Astrocyte (in vitro differentiated cells and primary cell): Measurements from ENCODE around the gene ZNF846. TPM values are rescaled to one million over a fixed set of nuclear protein-coding genes. Genes with fewer than 3 reads are reported as not detected.

Source experiments
- DNase-seq: peaks from one replicate; pipeline ENCODE4 v3.0.0-alpha.2; 2010; ENCODE audit warnings: low read depth
- FAIRE-seq: peaks from 2 replicates; lab custom pipeline; 2011; peaks lifted over from hg19 to GRCh38; lab: Jason Lieb, UNC
- H2AFZ ChIP-seq: 2 replicates; pipeline ENCODE4 v1.6.0; 2012; ENCODE audit warnings: low read depth, low read length, inconsistent platforms
- H3K27ac ChIP-seq: 2 replicates; pipeline ENCODE4 v1.5.1; 2011; ENCODE audit warnings: low read depth, low read length, inconsistent platforms
- H3K27me3 ChIP-seq: 2 replicates; pipeline ENCODE4 v1.6.0; 2011; ENCODE audit warnings: low read length, inconsistent platforms; ENCODE audit not compliant: insufficient read depth
- H3K36me3 ChIP-seq: 2 replicates; pipeline ENCODE4 v1.5.1; 2011; ENCODE audit warnings: low read length, inconsistent platforms; ENCODE audit not compliant: insufficient read depth
- H3K4me1 ChIP-seq: 2 replicates; pipeline ENCODE4 v1.5.1; 2011; ENCODE audit warnings: low read length, inconsistent platforms; ENCODE audit not compliant: insufficient read depth
- H3K4me2 ChIP-seq: 2 replicates; pipeline ENCODE4 v1.6.0; 2012; ENCODE audit warnings: low read length, inconsistent platforms
- H3K4me3 ChIP-seq: 2 replicates; pipeline ENCODE4 v1.5.1; 2011; ENCODE audit warnings: low read depth, mild to moderate bottlenecking, low read length, inconsistent platforms; ENCODE audit not compliant: insufficient read depth
- H3K79me2 ChIP-seq: 2 replicates; pipeline ENCODE4 v1.6.0; 2012; ENCODE audit warnings: mild to moderate bottlenecking, low read length, inconsistent platforms; ENCODE audit not compliant: insufficient read depth
- H3K9ac ChIP-seq: 2 replicates; pipeline ENCODE4 v1.6.0; 2012; ENCODE audit warnings: mild to moderate bottlenecking, low read length, inconsistent platforms
- H3K9me3 ChIP-seq: 2 replicates; pipeline ENCODE4 v1.5.1; 2012; ENCODE audit warnings: low read depth, mild to moderate bottlenecking, low read length, inconsistent platforms; ENCODE audit not compliant: insufficient read depth
- H4K20me1 ChIP-seq: 2 replicates; pipeline ENCODE4 v1.6.0; 2012; ENCODE audit warnings: low read length, inconsistent platforms; ENCODE audit not compliant: insufficient read depth
- H3K27ac Mint-ChIP-seq: one replicate; pipeline ENCODE4 v1.8.0; 2021; ENCODE audit warnings: mild to moderate bottlenecking, mixed read lengths; ENCODE audit not compliant: unreplicated experiment
- H3K27me3 Mint-ChIP-seq: one replicate; pipeline ENCODE4 v1.8.0; 2021; ENCODE audit warnings: low read depth, mixed read lengths; ENCODE audit not compliant: unreplicated experiment
- H3K36me3 Mint-ChIP-seq: one replicate; pipeline ENCODE4 v1.8.0; 2021; ENCODE audit warnings: low read depth, mixed read lengths; ENCODE audit not compliant: unreplicated experiment
- H3K4me1 Mint-ChIP-seq: one replicate; pipeline ENCODE4 v1.8.0; 2021; ENCODE audit warnings: low read depth, mixed read lengths; ENCODE audit not compliant: unreplicated experiment
- H3K4me3 Mint-ChIP-seq: one replicate; pipeline ENCODE4 v1.8.0; 2021; ENCODE audit warnings: mild to moderate bottlenecking, moderate library complexity, mixed read lengths; ENCODE audit not compliant: unreplicated experiment
- H3K9me3 Mint-ChIP-seq: one replicate; pipeline ENCODE4 v1.8.0; 2021; ENCODE audit warnings: mild to moderate bottlenecking, mixed read lengths; ENCODE audit not compliant: unreplicated experiment
- CTCF ChIP-seq: IDR thresholded peaks from 2 replicates; pipeline ENCODE4 v1.5.1; 2011; ENCODE audit warnings: low read depth, mild to moderate bottlenecking, inconsistent platforms, low read length, moderate library complexity; ENCODE audit not compliant: insufficient read depth
- EZH2 ChIP-seq: IDR thresholded peaks from 2 replicates; pipeline ENCODE4 v1.6.1; 2012; ENCODE audit warnings: mild to moderate bottlenecking, low read length, inconsistent platforms; ENCODE audit not compliant: insufficient read depth
- total RNA-seq: library from RNA; stranded (reverse); gene quantifications from 2 replicates; pipeline ENCODE4 v1.2.1, GENCODE V29; 2021

The ZNF846 gene
- total RNA-seq, 1 donor from 2014 or later: 13.7 TPM

- no peaks in the 10 kb centered on the region for H3K9me3 ChIP-seq
- H3K79me2 ChIP-seq: no peaks in the 10 kb centered on the region
- H3K4me3 ChIP-seq: no peak overlapping the region
- TF ChIP-seq EZH2 (no peak), CTCF (no peak)
- peaks cover 12% of the 10 kb centered on the region for H3K36me3 Mint-ChIP-seq
- H3K27ac ChIP-seq: no peak overlapping the region
- H3K9me3 Mint-ChIP-seq: no peaks in the 10 kb centered on the region
- FAIRE-seq (no peak), DNase-seq (no peak)
- H3K27me3 ChIP-seq: no peaks in the 10 kb centered on the region
- no peaks in the 10 kb centered on the region for H3K36me3 ChIP-seq
- H3K4me1 Mint-ChIP-seq: no peaks in the 10 kb centered on the region
- H2AFZ ChIP-seq: no peak overlapping the region
- no peak overlapping the region for H3K4me2 ChIP-seq
- H3K27me3 Mint-ChIP-seq: no peaks in the 10 kb centered on the region
- no peaks in the 10 kb centered on the region for H3K4me1 ChIP-seq
- H3K9ac ChIP-seq: no peak overlapping the region
- H4K20me1 ChIP-seq: no peaks in the 10 kb centered on the region
- no peak overlapping the region for H3K4me3 Mint-ChIP-seq
- no peak overlapping the region for H3K27ac Mint-ChIP-seq
Observed at GRCh38 chr19:9801976-9802375, 33.4 kb upstream of the ZNF846 start.

GRCh38 chr19:9799162-9799561 lies 30.6 kb upstream of the ZNF846 start:
- no peak overlapping the region for H2AFZ ChIP-seq
- no peaks in the 10 kb centered on the region for H3K27me3 Mint-ChIP-seq
- H3K4me1 ChIP-seq: no peaks in the 10 kb centered on the region
- peaks cover 15% of the 10 kb centered on the region for H3K36me3 Mint-ChIP-seq
- FAIRE-seq (no peak), DNase-seq (no peak)
- H3K4me1 Mint-ChIP-seq: no peaks in the 10 kb centered on the region
- no peak overlapping the region for H3K4me3 ChIP-seq
- no peaks in the 10 kb centered on the region for H4K20me1 ChIP-seq
- H3K9ac ChIP-seq: no peak overlapping the region
- H3K27ac Mint-ChIP-seq: no peak overlapping the region
- TF ChIP-seq CTCF: no peak
- H3K27me3 ChIP-seq: no peaks in the 10 kb centered on the region
- H3K9me3 ChIP-seq: no peaks in the 10 kb centered on the region
- H3K9me3 Mint-ChIP-seq: no peaks in the 10 kb centered on the region
- no peaks in the 10 kb centered on the region for H3K79me2 ChIP-seq
- no peaks in the 10 kb centered on the region for H3K36me3 ChIP-seq
- no peak overlapping the region for H3K4me3 Mint-ChIP-seq
- no peak overlapping the region for H3K27ac ChIP-seq
- H3K4me2 ChIP-seq: no peak overlapping the region

- Histone ChIP-seq H3K36me3 (no peaks in the 10 kb centered on the region), H2AFZ (no peak overlapping the region), H3K27me3 (no peaks in the 10 kb centered on the region), H4K20me1 (no peaks in the 10 kb centered on the region), H3K9ac (no peak overlapping the region), H3K27ac (no peak overlapping the region), H3K4me3 (no peak overlapping the region), H3K9me3 (no peaks in the 10 kb centered on the region), H3K4me2 (no peak overlapping the region), H3K4me1 (no peaks in the 10 kb centered on the region), H3K79me2 (no peaks in the 10 kb centered on the region)
- TF ChIP-seq EZH2 (no peak), CTCF (no peak)
- H3K27me3 Mint-ChIP-seq: no peaks in the 10 kb centered on the region
- H3K36me3 Mint-ChIP-seq: peaks cover 9% of the 10 kb centered on the region
- FAIRE-seq (no peak), DNase-seq (no peak)
- H3K4me3 Mint-ChIP-seq: no peak overlapping the region
- H3K4me1 Mint-ChIP-seq: no peaks in the 10 kb centered on the region
- H3K9me3 Mint-ChIP-seq: no peaks in the 10 kb centered on the region
- no peak overlapping the region for H3K27ac Mint-ChIP-seq
Observed at GRCh38 chr19:9797871-9798270, 29.3 kb upstream of the ZNF846 start.
